ENCODE data around the gene ADAMTS18. TPM values are rescaled to one million over a fixed set of nuclear protein-coding genes. Genes with fewer than 3 reads are reported as not detected.

Gene ADAMTS18
- total and polyA plus RNA-seq, 2 donors (not counting 3 experiments of a cell fraction or from before 2014, with no cell fraction given): 18.4 to 27.5 TPM

DNA sequence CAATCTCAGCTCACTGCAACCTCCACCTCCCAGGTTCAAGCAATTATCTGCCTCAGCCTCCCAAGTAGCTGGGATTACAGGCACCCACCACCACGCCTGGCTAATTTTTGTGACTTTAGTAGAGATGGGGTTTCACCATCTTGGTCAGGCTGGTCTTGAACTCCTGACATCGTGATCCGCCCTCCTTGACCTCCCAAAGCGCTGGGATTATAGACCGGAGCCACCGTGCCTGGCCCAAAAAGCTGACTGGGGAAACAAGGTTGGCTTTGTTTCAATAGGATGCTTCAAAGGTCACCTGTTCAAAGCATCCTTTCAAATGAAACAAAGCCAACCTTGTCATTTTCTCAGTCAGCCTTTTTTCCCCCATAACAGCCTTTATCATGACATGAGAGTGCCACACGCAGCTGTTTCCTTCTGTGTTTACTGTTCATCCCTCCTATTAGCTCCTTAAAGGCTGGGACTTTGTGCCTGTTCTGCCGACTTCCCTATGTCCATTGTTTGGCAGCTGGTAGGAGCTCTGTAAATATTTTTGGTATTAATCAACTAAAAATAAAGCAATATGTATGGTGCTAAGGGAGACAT is 51.1 kb downstream of the ADAMTS18 start:
- FAIRE-seq: no peak
- H3K4me2 ChIP-seq (ENCODE audit: insufficient read depth, low read length): no peak overlapping the region
- POLR2A ChIA-PET: no interaction called here
- intact Hi-C loops (cut with micrococcal nuclease) (no loop called here), dilution Hi-C loops (cut with MboI; ENCODE audit: extremely low pct_ligation_motif_present, low sequenced_read_pairs) (no loop called here)
- TF ChIP-seq GATA2 (IDR thresholded peaks at IDR 0.05; ENCODE audit: insufficient read depth, insufficient read length, low read depth, low read length) (no peak), FOS (IDR thresholded peaks at IDR 0.05; ENCODE audit: borderline replicate concordance, insufficient read depth, low read length) (no peak), JUN (IDR thresholded peaks at IDR 0.05; ENCODE audit: borderline replicate concordance, insufficient read depth, insufficient read length, low read depth) (no peak), POLR2AphosphoS5 (IDR thresholded peaks at IDR 0.05; ENCODE audit: insufficient read depth, low read depth, low read length) (no peak), POLR2A (IDR thresholded peaks at IDR 0.05; ENCODE audit: low read depth, low read length) (no peak), EZH2 (IDR thresholded peaks at IDR 0.05; ENCODE audit: borderline replicate concordance, low read depth, low read length, severe bottlenecking) (no peak), MYC (IDR thresholded peaks at IDR 0.05; ENCODE audit: low read depth, low read length) (no peak)
- TF ChIP-seq, protein P1, sequence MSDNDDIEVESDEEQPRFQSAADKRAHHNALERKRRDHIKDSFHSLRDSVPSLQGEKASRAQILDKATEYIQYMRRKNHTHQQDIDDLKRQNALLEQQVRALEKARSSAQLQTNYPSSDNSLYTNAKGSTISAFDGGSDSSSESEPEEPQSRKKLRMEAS (IDR thresholded peaks at IDR 0.05; ENCODE audit: insufficient read depth, insufficient read length): no peak
- TF ChIP-seq, protein P2, sequence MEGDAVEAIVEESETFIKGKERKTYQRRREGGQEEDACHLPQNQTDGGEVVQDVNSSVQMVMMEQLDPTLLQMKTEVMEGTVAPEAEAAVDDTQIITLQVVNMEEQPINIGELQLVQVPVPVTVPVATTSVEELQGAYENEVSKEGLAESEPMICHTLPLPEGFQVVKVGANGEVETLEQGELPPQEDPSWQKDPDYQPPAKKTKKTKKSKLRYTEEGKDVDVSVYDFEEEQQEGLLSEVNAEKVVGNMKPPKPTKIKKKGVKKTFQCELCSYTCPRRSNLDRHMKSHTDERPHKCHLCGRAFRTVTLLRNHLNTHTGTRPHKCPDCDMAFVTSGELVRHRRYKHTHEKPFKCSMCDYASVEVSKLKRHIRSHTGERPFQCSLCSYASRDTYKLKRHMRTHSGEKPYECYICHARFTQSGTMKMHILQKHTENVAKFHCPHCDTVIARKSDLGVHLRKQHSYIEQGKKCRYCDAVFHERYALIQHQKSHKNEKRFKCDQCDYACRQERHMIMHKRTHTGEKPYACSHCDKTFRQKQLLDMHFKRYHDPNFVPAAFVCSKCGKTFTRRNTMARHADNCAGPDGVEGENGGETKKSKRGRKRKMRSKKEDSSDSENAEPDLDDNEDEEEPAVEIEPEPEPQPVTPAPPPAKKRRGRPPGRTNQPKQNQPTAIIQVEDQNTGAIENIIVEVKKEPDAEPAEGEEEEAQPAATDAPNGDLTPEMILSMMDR (IDR thresholded peaks at IDR 0.05; ENCODE audit: extremely low read depth in 1 of 2, insufficient read depth in 1 of 2, low read depth in 1 of 2, low read length in 2 of 2): no peak
- no peak overlapping the region for H3K4me3 ChIP-seq (replicated peaks in 1 of 3; ENCODE audit: insufficient read depth in 1 of 3, low read depth in 1 of 3, low read length in 3 of 3)
- no TSS peak for BruUV-seq (replicated peaks)
- H3K36me3 ChIP-seq (ENCODE audit: control insufficient read depth in 2 of 2, extremely low read depth in 1 of 2, insufficient read depth in 2 of 2, low read length in 2 of 2): no peaks in the 10 kb centered on the region
- H3K4me1 ChIP-seq (ENCODE audit: control insufficient read depth, extremely low read depth, insufficient read depth, low read length): peaks cover 25% of the 10 kb centered on the region
- H3K27me3 ChIP-seq (ENCODE audit: control insufficient read depth in 2 of 2, insufficient read depth in 2 of 2, low read length in 2 of 2): no peaks in the 10 kb centered on the region
- no peak overlapping the region for H2AFZ ChIP-seq (ENCODE audit: low read depth, low read length)
- no peaks in the 10 kb centered on the region for H4K20me1 ChIP-seq (replicated peaks; ENCODE audit: control insufficient read depth, extremely low read depth, insufficient read depth, low read length)
- CTCF ChIA-PET: no interaction called here
- H3K9ac ChIP-seq (replicated peaks; ENCODE audit: extremely low read depth, insufficient read depth, low read length): no peak overlapping the region
- no peaks in the 10 kb centered on the region for H3K9me3 ChIP-seq (replicated peaks; ENCODE audit: control insufficient read depth, insufficient read depth, low read length)
- no peaks in the 10 kb centered on the region for H3K9me1 ChIP-seq (replicated peaks; ENCODE audit: control insufficient read depth, extremely low read depth, insufficient read depth, low read length)
- H3K79me2 ChIP-seq (ENCODE audit: control insufficient read depth, insufficient read depth, low read length): no peaks in the 10 kb centered on the region
- DNase-seq (ENCODE audit: low read depth, low spot score): no peak
- H3K27ac ChIP-seq (ENCODE audit: insufficient read depth, low read depth, low read length): no peak overlapping the region
